K562 (cell line): Measurements from ENCODE around the gene UBLCP1. TPM values are rescaled to one million over a fixed set of nuclear protein-coding genes. Genes with fewer than 3 reads are reported as not detected.

Experiments
- ATAC-seq: fragments of 200-7000 bp; cut with Tn5 transposase; 3 replicates; pipeline ENCODE4 v1.9.1; 2020; ENCODE audit warnings: moderate library complexity
- BruUV-seq: library from RNA; stranded (reverse); fragments of 400-500 nt; replicated peaks from 2 replicates; lab custom pipeline; 2021; lab: Mats Ljungman, UMichigan
- CTCF ChIA-PET: fragments of 300-600 bp; formaldehyde crosslinking; extraction: SDS; loops from one replicate; lab custom pipeline; 2021; ENCODE audit warnings: low intra/inter-chr PET ratio; lab: Yijun Ruan, JAX
- POLR2A ChIA-PET: fragments of 300-600, 350-650 bp; sonication (Branson Sonifier 250); formaldehyde crosslinking; extraction: SDS; loops from one replicate; lab custom pipeline; 2021; ENCODE audit warnings: antibody characterized with exemption, inconsistent platforms; lab: Yijun Ruan, JAX
- DNase-seq, 4 experiments: peaks; one replicate each; pipeline versions ENCODE4 v3.0.0 to v3.0.0-alpha.2; 2011 to 2018; ENCODE audit warnings: low spot score in 3 of 4, mixed read lengths in 3 of 4; ENCODE audit errors: extremely low read depth in 1 of 4
- FAIRE-seq: peaks from 2 replicates; lab custom pipeline; 2011; peaks lifted over from hg19 to GRCh38; lab: Jason Lieb, UNC
- H2AFZ ChIP-seq: 2 replicates; pipeline ENCODE4 v1.6.0; 2011; ENCODE audit warnings: low read depth, low read length, control low read depth, inconsistent platforms
- H3K27ac ChIP-seq: fragments of 200-600 bp; 3 replicates; pipeline ENCODE4 v1.8.0; 2011; ENCODE audit warnings: low read depth, mild to moderate bottlenecking, control low read depth, inconsistent platforms, low read length, moderate library complexity, mixed read lengths; ENCODE audit errors: extremely low read depth
- H3K27me3 ChIP-seq, 2 experiments: fragments of 300-600 bp in 1 of 2; 2 replicates in 1 of 2; 3 replicates in 1 of 2; pipeline versions ENCODE4 v1.6.0 to v1.8.0; 2011; ENCODE audit warnings: inconsistent platforms in 2 of 2, low read length in 2 of 2, mild to moderate bottlenecking in 1 of 2, mixed read lengths in 1 of 2, moderate library complexity in 1 of 2; ENCODE audit not compliant: control insufficient read depth in 2 of 2, insufficient read depth in 2 of 2
- H3K36me3 ChIP-seq: fragments of 300-600 bp; 3 replicates; pipeline ENCODE4 v1.8.0; 2011; ENCODE audit warnings: mild to moderate bottlenecking, low read length, inconsistent platforms; ENCODE audit not compliant: control insufficient read depth, insufficient read depth
- H3K4me1 ChIP-seq, 2 experiments: fragments of 200-600 bp in 1 of 2; replicated peaks in 1 of 2; 2 replicates in 1 of 2; 3 replicates in 1 of 2; pipeline versions ENCODE4 v1.5.1 to v1.8.0; 2011; ENCODE audit warnings: inconsistent platforms in 2 of 2, low read length in 2 of 2, mild to moderate bottlenecking in 1 of 2, mixed read lengths in 1 of 2, moderate library complexity in 1 of 2; ENCODE audit not compliant: control insufficient read depth in 2 of 2, insufficient read depth in 2 of 2
- H3K4me2 ChIP-seq: 2 replicates; pipeline ENCODE4 v1.6.1; 2011; ENCODE audit warnings: low read length, control low read depth, inconsistent platforms, mixed read lengths; ENCODE audit not compliant: insufficient read depth
- H3K4me3 ChIP-seq: fragments of 200-600 bp; sonication (generic), shearing (Covaris generic); 2 replicates; pipeline ENCODE4 v1.5.1; 2016; ENCODE audit warnings: control low read depth, inconsistent platforms
- H3K79me2 ChIP-seq: fragments of 200-600 bp; 3 replicates; pipeline ENCODE4 v1.8.0; 2011; ENCODE audit warnings: low read length, inconsistent platforms; ENCODE audit not compliant: control insufficient read depth, insufficient read depth
- H3K9ac ChIP-seq, 2 experiments: 2 replicates each; pipeline versions ENCODE4 v1.6.0 to v1.6.1; 2011; ENCODE audit warnings: low read depth in 2 of 2, low read length in 2 of 2, control low read depth in 1 of 2, inconsistent platforms in 1 of 2, mild to moderate bottlenecking in 1 of 2, mixed read lengths in 1 of 2; ENCODE audit not compliant: insufficient read depth in 1 of 2
- H3K9me1 ChIP-seq: one replicate; pipeline ENCODE4 v1.6.0; 2011; ENCODE audit warnings: inconsistent platforms, mild to moderate bottlenecking, low read length, moderate library complexity; ENCODE audit not compliant: control insufficient read depth, insufficient read depth
- H3K9me3 ChIP-seq: replicated peaks from 2 replicates; pipeline ENCODE4 v1.5.1; 2011; ENCODE audit warnings: low read depth, low read length, inconsistent platforms; ENCODE audit not compliant: control insufficient read depth, insufficient read depth
- H4K20me1 ChIP-seq: replicated peaks from 2 replicates; pipeline ENCODE4 v1.6.1; 2011; ENCODE audit warnings: low read length, inconsistent platforms, mixed read lengths; ENCODE audit not compliant: control insufficient read depth, insufficient read depth
- GABPB2 ChIP-seq: fragments of 250-450 bp; sonication (Bioruptor Pico); conservative IDR thresholded peaks from 2 replicates; pipeline ENCODE4 v1.5.1; 2021; ENCODE audit warnings: mild to moderate bottlenecking
- HMG20B ChIP-seq: fragments of 250-450 bp; sonication (Bioruptor Pico); IDR thresholded peaks from 2 replicates; pipeline ENCODE4 v1.5.0; 2021; ENCODE audit warnings: mild to moderate bottlenecking
- RBM25 ChIP-seq: fragments of 200-400 bp; formaldehyde crosslinking; IDR thresholded peaks from 2 replicates; pipeline ENCODE4 v1.6.1; 2018; ENCODE audit warnings: low read length, low read depth, moderate library complexity; ENCODE audit not compliant: severe bottlenecking
- SAP30 ChIP-seq: fragments of 200-600 bp; sonication (generic); IDR thresholded peaks from 2 replicates; pipeline ENCODE4 v1.6.1; 2012; ENCODE audit warnings: borderline replicate concordance, low read depth, mild to moderate bottlenecking, moderate library complexity, low read length, control low read depth, inconsistent platforms; ENCODE audit not compliant: insufficient read depth, poor library complexity, severe bottlenecking
- TAF15 ChIP-seq: fragments of 200-400 bp; formaldehyde crosslinking; IDR thresholded peaks from 2 replicates; pipeline ENCODE4 v1.6.1; 2017; ENCODE audit warnings: mild to moderate bottlenecking, low read depth, low read length, moderate library complexity
- ZBED1 ChIP-seq: IDR thresholded peaks from 2 replicates; pipeline ENCODE4 v1.6.1; 2014
- ZNF445 ChIP-seq: fragments of 250-450 bp; sonication (Bioruptor Pico); IDR thresholded peaks from 2 replicates; pipeline ENCODE4 v1.4.0; 2020; ENCODE audit warnings: low read depth, mild to moderate bottlenecking, moderate library complexity
- WGBS: fragments of 100-300 bp; shearing (Covaris generic); methylation state at CpG from one replicate; pipeline ENCODE4 v1.1.6; 2016; ENCODE audit warnings: low coverage, mixed read lengths; ENCODE audit not compliant: insufficient coverage; ENCODE audit errors: missing lambda C conversion rate; 5-methylcytosine and 5-hydroxymethylcytosine counted together
- in situ Hi-C: fragments of 300-500 bp; cut with MboI; formaldehyde crosslinking; loops from 4 replicates; pipeline ENCODE4 v1.15.0; 2018; ENCODE audit warnings: inconsistent platforms, mixed read lengths
- intact Hi-C: fragments of 100-400 bp; cut with micrococcal nuclease; formaldehyde crosslinking; loops from 2 replicates; pipeline ENCODE4 v1.14.2; 2022
- polyA plus RNA-seq, 8 experiments: library from polyadenylated mRNA; depleted of rRNA in 4 of 8; stranded (reverse) in 5 of 8; unstranded in 3 of 8; fragments of >200 nt; fragmentation: Nextera tagmentation in 2 of 8; fragmentation: Illumina TruSeq in 1 of 8; extraction: Ambion mirVana in 2 of 8; extraction: Trizol in 1 of 8; gene quantifications; 2 replicates each; pipeline versions ENCODE4 v1.2.1 to v1.2.3, GENCODE V29; 2011 to 2014; ENCODE audit warnings: inconsistent platforms in 1 of 8, missing spikeins in 1 of 8
- total RNA-seq, 7 experiments: library from RNA; depleted of rRNA in 6 of 7; stranded (reverse); fragments of >200 nt in 6 of 7; fragmentation: Illumina TruSeq in 2 of 7; extraction: Trizol in 2 of 7; gene quantifications; 2 replicates each; pipeline versions ENCODE4 v1.2.1 to v1.2.3, GENCODE V29; 2011 to 2021; ENCODE audit warnings: low replicate concordance in 1 of 7
- TF ChIP-seq, protein P1 (sequence below): fragments of 450-650 bp; IDR thresholded peaks from 2 replicates; pipeline ENCODE4 v1.6.1; 2018; ENCODE audit not compliant: partially characterized antibody
- TF ChIP-seq, protein P2 (sequence below): fragments of 250-450 bp; sonication (Bioruptor Pico); IDR thresholded peaks from 2 replicates; pipeline ENCODE4 v1.8.0; 2022; ENCODE audit warnings: inconsistent platforms

The UBLCP1 gene
- total and polyA plus RNA-seq, 9 of the 15 experiments (the other 6 are each of a cell fraction or from before 2014, with no cell fraction given) = 18.8 to 39.8 (median 30.2) TPM

DNA sequence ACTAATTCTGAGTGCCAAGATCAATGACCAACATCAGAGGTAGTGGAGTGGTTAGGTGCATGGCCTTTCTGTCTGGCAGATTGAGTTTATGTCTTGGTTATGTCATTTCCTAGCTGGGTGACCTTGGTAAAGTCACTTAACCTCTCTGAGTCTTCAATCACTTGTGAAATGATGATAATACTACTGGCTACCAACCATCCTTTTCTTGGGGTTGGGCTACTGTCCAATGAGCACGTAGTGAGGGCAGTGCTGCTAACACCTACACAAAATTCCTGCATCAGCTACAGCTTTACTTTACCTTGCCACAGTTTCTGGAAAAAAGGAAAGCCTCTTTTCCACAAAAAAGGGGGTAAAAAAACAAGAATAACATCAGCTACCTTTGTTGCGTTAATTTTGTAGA lies 54.8 kb downstream of the UBLCP1 start:
- Histone ChIP-seq H3K27me3 (peaks cover 2 to 4% of the 10 kb centered on the region in 2 experiments; a peak in 1 of 5 replicates), H4K20me1 (no peaks in the 10 kb centered on the region), H3K9ac (no peak overlapping the region), H3K79me2 (no peaks in the 10 kb centered on the region), H2AFZ (no peak overlapping the region), H3K27ac (no peak overlapping the region), H3K9me1 (no peaks in the 10 kb centered on the region), H3K36me3 (no peaks in the 10 kb centered on the region), H3K4me1 (no peaks in the 10 kb centered on the region), H3K9me3 (no peaks in the 10 kb centered on the region), H3K4me2 (no peak overlapping the region), H3K4me3 (no peak overlapping the region)
- intact Hi-C loops = loop anchor here (2.0 kb wide), 1 partner anchor 31 kb away; no protein-coding TSS in a partner anchor
- no peak for ATAC-seq
- ChIA-PET POLR2A (interaction anchor here (0.9 kb wide), 1 partner anchor 17 kb away, joined by 4 read pairs; no protein-coding TSS in a partner anchor), CTCF (interaction anchor here (1.1 to 4.3 kb wide), 3 partner anchors 30 to 162 kb away, joined by 3 to 29 read pairs (median 19); no protein-coding TSS in a partner anchor)
- FAIRE-seq = no peak
- in situ Hi-C loops = loop anchor here (5.0 to 25.0 kb wide), 2 partner anchors 161 to 606 kb away; no protein-coding TSS in a partner anchor
- 0% methylated on average over 2 of the region's 2 CpGs for WGBS
- BruUV-seq = no TSS peak
- TF ChIP-seq RBM25 (peak; percentile 23), TAF15 (no peak), HMG20B (no peak)
- no peak for DNase-seq

DNA sequence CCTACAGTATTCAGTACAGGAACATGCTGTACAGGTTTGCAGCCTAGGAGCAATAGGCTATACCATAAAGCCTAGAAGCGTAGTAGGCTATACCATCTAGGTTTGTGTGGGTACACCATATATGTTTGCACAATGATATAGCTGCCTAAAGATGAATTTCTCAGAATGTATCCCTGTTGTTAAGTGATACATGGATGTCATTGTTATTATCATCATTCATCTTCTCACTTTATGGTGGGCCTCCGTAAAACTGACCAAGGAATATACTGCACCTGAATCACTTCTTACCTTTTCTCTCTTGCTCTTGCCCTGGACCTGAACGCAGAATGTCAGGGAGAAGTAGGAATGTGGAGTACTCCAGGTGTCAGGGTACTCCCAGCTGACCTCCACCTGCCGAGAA lies 55.4 kb downstream of the UBLCP1 start:
- Histone ChIP-seq H3K79me2 (no peaks in the 10 kb centered on the region), H3K9ac (no peak overlapping the region), H4K20me1 (no peaks in the 10 kb centered on the region), H3K4me3 (no peak overlapping the region), H3K27me3 (peaks cover 2 to 4% of the 10 kb centered on the region in 2 experiments; a peak in 1 of 5 replicates), H3K27ac (no peak overlapping the region), H3K9me3 (no peaks in the 10 kb centered on the region), H3K4me1 (no peaks in the 10 kb centered on the region), H3K36me3 (no peaks in the 10 kb centered on the region), H2AFZ (no peak overlapping the region), H3K4me2 (no peak overlapping the region), H3K9me1 (no peaks in the 10 kb centered on the region)
- in situ Hi-C loops (loop anchor here (5.0 to 25.0 kb wide), 2 partner anchors 161 to 606 kb away; no protein-coding TSS in a partner anchor), intact Hi-C loops (no loop called here)
- no peak for ATAC-seq
- DNase-seq = no peak
- BruUV-seq = no TSS peak
- FAIRE-seq = no peak
- CTCF ChIA-PET = interaction anchor here (0.7 to 4.3 kb wide), 2 partner anchors 32 to 162 kb away, joined by 3 to 29 read pairs; no protein-coding TSS in a partner anchor
- POLR2A ChIA-PET = no interaction called here
- WGBS = 3% methylated on average over 4 of the region's 4 CpGs
- no peak for TF ChIP-seq ZBED1
- no peak for TF ChIP-seq GABPB2 (CRISPR knock-in tag)
- TF ChIP-seq, protein P1, sequence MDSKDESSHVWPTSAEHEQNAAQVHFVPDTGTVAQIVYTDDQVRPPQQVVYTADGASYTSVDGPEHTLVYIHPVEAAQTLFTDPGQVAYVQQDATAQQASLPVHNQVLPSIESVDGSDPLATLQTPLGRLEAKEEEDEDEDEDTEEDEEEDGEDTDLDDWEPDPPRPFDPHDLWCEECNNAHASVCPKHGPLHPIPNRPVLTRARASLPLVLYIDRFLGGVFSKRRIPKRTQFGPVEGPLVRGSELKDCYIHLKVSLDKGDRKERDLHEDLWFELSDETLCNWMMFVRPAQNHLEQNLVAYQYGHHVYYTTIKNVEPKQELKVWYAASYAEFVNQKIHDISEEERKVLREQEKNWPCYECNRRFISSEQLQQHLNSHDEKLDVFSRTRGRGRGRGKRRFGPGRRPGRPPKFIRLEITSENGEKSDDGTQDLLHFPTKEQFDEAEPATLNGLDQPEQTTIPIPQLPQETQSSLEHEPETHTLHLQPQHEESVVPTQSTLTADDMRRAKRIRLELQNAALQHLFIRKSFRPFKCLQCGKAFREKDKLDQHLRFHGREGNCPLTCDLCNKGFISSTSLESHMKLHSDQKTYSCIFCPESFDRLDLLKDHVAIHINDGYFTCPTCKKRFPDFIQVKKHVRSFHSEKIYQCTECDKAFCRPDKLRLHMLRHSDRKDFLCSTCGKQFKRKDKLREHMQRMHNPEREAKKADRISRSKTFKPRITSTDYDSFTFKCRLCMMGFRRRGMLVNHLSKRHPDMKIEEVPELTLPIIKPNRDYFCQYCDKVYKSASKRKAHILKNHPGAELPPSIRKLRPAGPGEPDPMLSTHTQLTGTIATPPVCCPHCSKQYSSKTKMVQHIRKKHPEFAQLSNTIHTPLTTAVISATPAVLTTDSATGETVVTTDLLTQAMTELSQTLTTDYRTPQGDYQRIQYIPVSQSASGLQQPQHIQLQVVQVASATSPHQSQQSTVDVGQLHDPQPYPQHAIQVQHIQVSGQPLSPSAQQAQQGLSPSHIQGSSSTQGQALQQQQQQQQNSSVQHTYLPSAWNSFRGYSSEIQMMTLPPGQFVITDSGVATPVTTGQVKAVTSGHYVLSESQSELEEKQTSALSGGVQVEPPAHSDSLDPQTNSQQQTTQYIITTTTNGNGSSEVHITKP = peak; percentile 62
- no peak for TF ChIP-seq SAP30
- no peak for TF ChIP-seq ZNF445
- TF ChIP-seq, protein P2, sequence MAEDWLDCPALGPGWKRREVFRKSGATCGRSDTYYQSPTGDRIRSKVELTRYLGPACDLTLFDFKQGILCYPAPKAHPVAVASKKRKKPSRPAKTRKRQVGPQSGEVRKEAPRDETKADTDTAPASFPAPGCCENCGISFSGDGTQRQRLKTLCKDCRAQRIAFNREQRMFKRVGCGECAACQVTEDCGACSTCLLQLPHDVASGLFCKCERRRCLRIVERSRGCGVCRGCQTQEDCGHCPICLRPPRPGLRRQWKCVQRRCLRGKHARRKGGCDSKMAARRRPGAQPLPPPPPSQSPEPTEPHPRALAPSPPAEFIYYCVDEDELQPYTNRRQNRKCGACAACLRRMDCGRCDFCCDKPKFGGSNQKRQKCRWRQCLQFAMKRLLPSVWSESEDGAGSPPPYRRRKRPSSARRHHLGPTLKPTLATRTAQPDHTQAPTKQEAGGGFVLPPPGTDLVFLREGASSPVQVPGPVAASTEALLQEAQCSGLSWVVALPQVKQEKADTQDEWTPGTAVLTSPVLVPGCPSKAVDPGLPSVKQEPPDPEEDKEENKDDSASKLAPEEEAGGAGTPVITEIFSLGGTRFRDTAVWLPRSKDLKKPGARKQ = no peak
